OCI-LY3 (cell line): ENCODE results near the gene LMO1.

Source experiments
- H2AFZ ChIP-seq: fragments of 200-600, 300-600 bp; shearing (Covaris generic); 2 replicates; pipeline ENCODE4 v1.6.0; 2014; ENCODE audit warnings: antibody characterized with exemption, low read depth, low read length
- H3K27ac ChIP-seq: fragments of 200-600, 300-600 bp; sonication (generic); 2 replicates; pipeline ENCODE4 v1.5.1; 2014; ENCODE audit warnings: mild to moderate bottlenecking, low read length, moderate library complexity, mixed read lengths
- H3K27me3 ChIP-seq: fragments of 200-600, 300-600 bp; sonication (generic); 2 replicates; pipeline ENCODE4 v1.6.1; 2014; ENCODE audit warnings: low read depth, low read length, mixed read lengths
- H3K36me3 ChIP-seq: fragments of 200-600, 300-600 bp; sonication (generic); replicated peaks from 2 replicates; pipeline ENCODE3; 2014; ENCODE audit warnings: low read depth, low read length, mixed read lengths
- H3K4me1 ChIP-seq: fragments of 300-600, 200-600 bp; sonication (generic); 2 replicates; pipeline ENCODE4 v1.6.1; 2014; ENCODE audit warnings: low read length, mixed read lengths
- H3K4me2 ChIP-seq: fragments of 200-600, 300-600 bp; sonication (generic); 2 replicates; pipeline ENCODE4 v1.6.1; 2014; ENCODE audit warnings: low read length, mixed read lengths
- H3K4me3 ChIP-seq: fragments of 300-600, 200-600 bp; sonication (generic); 2 replicates; pipeline ENCODE4 v1.5.1; 2014; ENCODE audit warnings: antibody characterized with exemption, mild to moderate bottlenecking, low read length, moderate library complexity
- H3K79me2 ChIP-seq: fragments of 300-600, 200-600 bp; shearing (Covaris generic); 2 replicates; pipeline ENCODE4 v1.6.1; 2014; ENCODE audit warnings: mild to moderate bottlenecking, low read length, mixed read lengths
- H3K9ac ChIP-seq: fragments of 300-600, 200-600 bp; shearing (Covaris generic); 2 replicates; pipeline ENCODE4 v1.6.0; 2014; ENCODE audit warnings: mild to moderate bottlenecking, low read length, moderate library complexity
- H3K9me3 ChIP-seq: fragments of 200-600, 300-600 bp; shearing (Covaris generic); 2 replicates; pipeline ENCODE4 v1.6.1; 2014; ENCODE audit warnings: low read length, mixed read lengths; ENCODE audit not compliant: insufficient read depth
- H4K20me1 ChIP-seq: fragments of 200-600, 300-600 bp; sonication (generic); 2 replicates; pipeline ENCODE4 v1.6.1; 2016; ENCODE audit warnings: low read length, mixed read lengths; ENCODE audit not compliant: insufficient read depth
- CTCF ChIP-seq: fragments of 200-600, 300-600 bp; sonication (generic); IDR thresholded peaks from 2 replicates; pipeline ENCODE4 v1.5.1; 2014; ENCODE audit warnings: antibody characterized with exemption, low read length, low read depth
- EZH2phosphoT487 ChIP-seq: fragments of 200-600 bp; shearing (Covaris generic); IDR thresholded peaks from 2 replicates; pipeline ENCODE4 v1.6.1; 2018; ENCODE audit warnings: antibody characterized with exemption, mixed run types, low read depth

Gene LMO1

DNA sequence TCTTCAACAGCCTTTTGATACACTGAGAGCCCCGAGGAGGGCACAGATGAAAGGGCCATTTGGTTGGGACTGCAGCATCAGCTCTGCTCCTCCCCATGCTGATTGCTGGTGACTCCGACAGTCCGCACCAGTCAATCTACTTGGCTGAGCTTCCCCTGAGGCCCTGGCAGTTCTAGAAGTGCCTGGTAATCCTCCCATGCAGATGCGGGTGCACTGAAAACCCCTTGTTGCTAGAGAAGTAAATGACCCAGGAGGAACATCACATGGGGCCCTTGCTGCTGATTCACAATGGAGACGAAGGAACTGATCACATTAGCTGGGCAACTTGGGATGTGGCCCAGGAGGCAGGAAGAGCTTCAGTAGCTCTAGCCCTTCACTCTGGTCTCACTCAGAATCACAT, 59.7 kb downstream of the LMO1 start:
- Histone ChIP-seq H3K4me3 (no peak overlapping the region), H2AFZ (no peak overlapping the region), H3K9me3 (no peaks in the 10 kb centered on the region), H3K27me3 (no peaks in the 10 kb centered on the region), H3K36me3 (no peaks in the 10 kb centered on the region), H3K4me1 (peaks cover 77% of the 10 kb centered on the region), H3K27ac (no peak overlapping the region), H3K9ac (no peak overlapping the region), H3K79me2 (no peaks in the 10 kb centered on the region), H3K4me2 (no peak overlapping the region), H4K20me1 (no peaks in the 10 kb centered on the region)
- TF ChIP-seq CTCF = no peak
- no peak for TF ChIP-seq EZH2phosphoT487

- Histone ChIP-seq H3K4me2 (no peak overlapping the region), H2AFZ (no peak overlapping the region), H3K79me2 (no peaks in the 10 kb centered on the region), H4K20me1 (no peaks in the 10 kb centered on the region), H3K4me1 (peaks cover 70% of the 10 kb centered on the region), H3K27me3 (no peaks in the 10 kb centered on the region), H3K27ac (peak overlapping the region; percentile 97), H3K36me3 (no peaks in the 10 kb centered on the region), H3K4me3 (no peak overlapping the region), H3K9ac (no peak overlapping the region), H3K9me3 (no peaks in the 10 kb centered on the region)
- no peak for TF ChIP-seq CTCF
- no peak for TF ChIP-seq EZH2phosphoT487
Observed at GRCh38 chr11:8203414-8203715, 60.3 kb downstream of the LMO1 start.

- no peaks in the 10 kb centered on the region for H3K79me2 ChIP-seq
- no peak for TF ChIP-seq CTCF
- no peak for TF ChIP-seq EZH2phosphoT487
- peak overlapping the region; percentile 23; the same call in 1 of the 2 replicates for H3K4me3 ChIP-seq
- H4K20me1 ChIP-seq = no peaks in the 10 kb centered on the region
- no peaks in the 10 kb centered on the region for H3K27me3 ChIP-seq
- H3K4me2 ChIP-seq = peak overlapping the region; percentile 70
- H3K36me3 ChIP-seq = no peaks in the 10 kb centered on the region
- peaks cover 70% of the 10 kb centered on the region for H3K4me1 ChIP-seq
- H3K9me3 ChIP-seq = no peaks in the 10 kb centered on the region
- H3K9ac ChIP-seq = peak overlapping the region; percentile 58
- peak overlapping the region; percentile 97 for H3K27ac ChIP-seq
- H2AFZ ChIP-seq = 0 out of 2 replicates have a peak overlapping the region, but pooled peaks have one; percentile 16
Observed at GRCh38 chr11:8202516-8203413, 60.9 kb downstream of the LMO1 start.

DNA sequence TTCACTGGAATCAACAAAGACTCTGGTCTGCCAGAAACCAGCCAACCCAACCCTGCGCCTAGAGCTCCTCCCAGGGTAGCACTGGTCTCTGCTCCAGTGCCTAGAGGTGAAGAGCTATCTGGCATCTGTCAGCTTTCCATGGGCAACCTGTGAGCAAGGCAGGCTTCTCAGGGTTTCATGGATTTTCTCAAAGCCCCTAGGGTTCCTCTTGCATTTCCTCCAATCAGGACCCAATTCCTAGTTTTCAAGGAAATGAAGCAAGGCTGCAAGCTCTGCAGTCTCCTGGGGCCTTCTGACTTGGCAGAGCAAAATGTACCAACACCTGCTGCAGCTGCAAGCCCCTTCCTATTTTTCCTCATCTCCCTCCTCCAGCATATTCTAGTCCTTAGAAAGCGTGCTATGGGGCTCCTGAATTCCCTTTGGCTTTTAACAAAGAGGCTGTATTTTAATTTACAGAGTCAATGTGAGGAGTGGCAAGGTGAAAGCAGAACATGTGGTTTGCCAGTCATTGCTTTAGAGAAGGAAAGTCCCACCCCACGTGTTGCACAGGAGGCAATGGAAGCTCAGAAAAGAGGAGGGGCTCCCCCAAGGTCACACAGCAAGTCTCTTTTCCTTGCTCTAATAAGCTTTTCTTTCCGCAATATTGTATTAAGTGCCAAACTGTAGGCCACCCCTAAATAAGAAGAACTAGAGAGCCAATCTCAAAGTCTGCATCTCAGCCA, 61.9 kb downstream of the LMO1 start:
- H4K20me1 ChIP-seq = no peaks in the 10 kb centered on the region
- H3K4me3 ChIP-seq = peak overlapping the region; percentile 24
- TF ChIP-seq CTCF (no peak), EZH2phosphoT487 (no peak)
- no peaks in the 10 kb centered on the region for H3K36me3 ChIP-seq
- no peaks in the 10 kb centered on the region for H3K79me2 ChIP-seq
- peaks cover 69% of the 10 kb centered on the region for H3K4me1 ChIP-seq
- H2AFZ ChIP-seq = peak overlapping the region; percentile 16; the same call in 1 of the 2 replicates
- H3K27ac ChIP-seq = peak overlapping the region; percentile 97
- no peaks in the 10 kb centered on the region for H3K9me3 ChIP-seq
- peak overlapping the region; percentile 65 for H3K9ac ChIP-seq
- H3K27me3 ChIP-seq = no peaks in the 10 kb centered on the region
- peak overlapping the region; percentile 70 for H3K4me2 ChIP-seq
